Prostate gland (tissue), 2 donors: ENCODE measurements around the gene ADD1. TPM values are rescaled to one million over a fixed set of nuclear protein-coding genes. Genes with fewer than 3 reads are reported as not detected.
A peak's percentile ranks its signal among the peaks of the same experiment; 100 is the strongest.

Experiments used
- DNase-seq: peaks from one replicate; pipeline ENCODE4 v3.0.0-alpha.2; 2019; ENCODE audit warnings: low spot score
- H3K27ac ChIP-seq, 2 donors: fragments of 200-600 bp; sonication (generic); 2 replicates each; pipeline ENCODE4 v1.5.1; 2017 to 2019
- H3K27me3 ChIP-seq: fragments of 200-600 bp; sonication (generic); replicated peaks from 2 replicates; pipeline ENCODE4 v1.5.1; 2019; ENCODE audit not compliant: insufficient read depth
- H3K36me3 ChIP-seq, 2 donors: fragments of 200-600 bp; sonication (generic); 1 replicate in 1 of 2; 2 replicates in 1 of 2; pipeline versions ENCODE4 v1.5.1 to v1.8.1; 2017 to 2019
- H3K4me1 ChIP-seq: fragments of 200-600 bp; sonication (generic); replicated peaks from 2 replicates; pipeline ENCODE4 v1.5.1; 2019
- H3K4me3 ChIP-seq, 2 donors: fragments of 200-600 bp; sonication (generic); 2 replicates each; pipeline ENCODE4 v1.5.1; 2017 to 2019
- H3K9me3 ChIP-seq: fragments of 200-600 bp; sonication (generic); 2 replicates; pipeline ENCODE4 v1.5.1; 2017
- CTCF ChIP-seq, 4 experiments: fragments of 200-600 bp in 2 of 4; fragments of 450-650 bp in 2 of 4; sonication (generic) in 2 of 4; IDR thresholded peaks; 1 replicate in 3 of 4; 2 replicates in 1 of 4; pipeline ENCODE4 v1.5.1; 2016 to 2019; ENCODE audit warnings: antibody characterized with exemption in 4 of 4, mild to moderate bottlenecking in 2 of 4, moderate library complexity in 2 of 4
- POLR2A ChIP-seq: fragments of 450-650 bp; IDR thresholded peaks from one replicate; pipeline ENCODE4 v1.6.1; 2016; ENCODE audit warnings: antibody characterized with exemption, mild to moderate bottlenecking
- POLR2AphosphoS5 ChIP-seq: sonication (generic); formaldehyde crosslinking; IDR thresholded peaks from one replicate; pipeline ENCODE4 v1.6.1; 2017; ENCODE audit warnings: antibody characterized with exemption
- WGBS: methylation state at CpG from one replicate; pipeline ENCODE4 v1.1.5; 2018; 5-methylcytosine and 5-hydroxymethylcytosine counted together
- intact Hi-C: fragments of 100-400 bp; cut with DNase I; formaldehyde crosslinking; loops from one replicate; pipeline ENCODE4 v1.14.2; 2022
- total RNA-seq, 2 donors: library from RNA; depleted of rRNA; stranded (reverse); fragments of >200 nt; gene quantifications; one replicate each; pipeline ENCODE4 v1.1.0, GENCODE V29; 2016

ADD1 gene
- total RNA-seq, 2 donors from 2014 or later, result 164 to 321 TPM

GRCh38 chr4:2848449-2848848 lies 4.8 kb downstream of the ADD1 start:
- no peaks in the 10 kb centered on the region for H3K9me3 ChIP-seq
- intact Hi-C loops, result no loop called here
- no peak overlapping the region for H3K4me3 ChIP-seq
- DNase-seq, result no peak
- peak overlapping the region in 1 of 2 donors; percentile 23 for H3K27ac ChIP-seq
- H3K4me1 ChIP-seq, result peaks cover 2% of the 10 kb centered on the region
- no peaks in the 10 kb centered on the region for H3K36me3 ChIP-seq
- 75% methylated on average over 2 of the region's 2 CpGs for WGBS
- no peak for TF ChIP-seq POLR2AphosphoS5
- no peaks in the 10 kb centered on the region for H3K27me3 ChIP-seq

GRCh38 chr4:2849267-2850152 lies 5.9 kb downstream of the ADD1 start:
- no peaks in the 10 kb centered on the region for H3K27me3 ChIP-seq
- 68% methylated on average over 9 of the region's 9 CpGs for WGBS
- no peak overlapping the region for H3K27ac ChIP-seq
- H3K4me3 ChIP-seq, result no peak overlapping the region
- intact Hi-C loops, result no loop called here
- DNase-seq, result no peak
- TF ChIP-seq CTCF (IDR thresholded peaks at IDR 0.05) (no peak), POLR2A (no peak), POLR2AphosphoS5 (no peak)
- no peaks in the 10 kb centered on the region for H3K9me3 ChIP-seq
- H3K36me3 ChIP-seq, result no peaks in the 10 kb centered on the region
- H3K4me1 ChIP-seq, result peaks cover 2% of the 10 kb centered on the region

GRCh38 chr4:2850966-2851798 lies 7.5 kb downstream of the ADD1 start:
- DNase-seq, result no peak
- H3K27me3 ChIP-seq, result no peaks in the 10 kb centered on the region
- WGBS, result 66% methylated on average over 2 of the region's 2 CpGs
- H3K4me3 ChIP-seq, result no peak overlapping the region
- no peak for TF ChIP-seq POLR2A
- no peak for TF ChIP-seq POLR2AphosphoS5
- TF ChIP-seq CTCF (IDR thresholded peaks at IDR 0.05), result no peak
- no peak overlapping the region for H3K27ac ChIP-seq
- no peaks in the 10 kb centered on the region for H3K4me1 ChIP-seq
- no peaks in the 10 kb centered on the region for H3K9me3 ChIP-seq
- no peaks in the 10 kb centered on the region for H3K36me3 ChIP-seq
- intact Hi-C loops, result no loop called here

- WGBS, result 32% methylated on average over 7 of the region's 7 CpGs
- DNase-seq, result no peak
Measured at GRCh38 chr4:2852481-2852921, 8.9 kb downstream of the ADD1 start.

More at GRCh38 chr4:2852481-2852921, 8.9 kb downstream of the ADD1 start:
- H3K36me3 ChIP-seq, result no peaks in the 10 kb centered on the region
- no peak overlapping the region for H3K4me3 ChIP-seq
- no peaks in the 10 kb centered on the region for H3K9me3 ChIP-seq
- intact Hi-C loops, result no loop called here
- H3K4me1 ChIP-seq, result no peaks in the 10 kb centered on the region
- TF ChIP-seq POLR2AphosphoS5, result no peak
- no peak for TF ChIP-seq POLR2A
- TF ChIP-seq CTCF (IDR thresholded peaks at IDR 0.05), result no peak
- no peaks in the 10 kb centered on the region for H3K27me3 ChIP-seq
- no peak overlapping the region for H3K27ac ChIP-seq
